ENCODE data around the gene LRRN4CL.

The LRRN4CL gene

DNA sequence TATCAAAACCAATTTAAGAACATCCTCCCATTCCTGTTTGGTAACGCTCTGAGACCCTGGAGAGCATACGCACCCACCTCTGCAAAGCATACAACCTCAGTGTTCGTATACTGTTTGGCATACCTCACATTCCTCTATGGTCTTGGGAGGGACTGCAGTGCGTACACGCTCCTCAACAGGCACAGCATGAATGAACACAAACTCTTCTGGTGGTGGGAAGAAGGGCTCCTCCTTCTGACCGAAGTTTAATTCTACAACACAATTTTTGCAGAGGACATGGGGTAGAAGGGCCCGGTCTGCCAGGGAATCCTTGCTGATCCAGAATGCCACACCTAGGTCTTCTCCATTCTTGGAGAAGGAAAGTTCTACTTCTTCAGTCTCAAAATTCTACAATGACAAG, 32.7 kb upstream of the LRRN4CL start:
- no peak for DNase-seq (ENCODE audit: insufficient read length)
- TF ChIP-seq POLR2A (IDR thresholded peaks at IDR 0.05; ENCODE audit: low read depth, low read length) (no peak), TAF1 (IDR thresholded peaks at IDR 0.05; ENCODE audit: borderline replicate concordance, low read depth, low read length) (no peak), POLR2AphosphoS5 (IDR thresholded peaks at IDR 0.05; ENCODE audit: low read depth, low read length) (no peak)
- FAIRE-seq: no peak

DNA sequence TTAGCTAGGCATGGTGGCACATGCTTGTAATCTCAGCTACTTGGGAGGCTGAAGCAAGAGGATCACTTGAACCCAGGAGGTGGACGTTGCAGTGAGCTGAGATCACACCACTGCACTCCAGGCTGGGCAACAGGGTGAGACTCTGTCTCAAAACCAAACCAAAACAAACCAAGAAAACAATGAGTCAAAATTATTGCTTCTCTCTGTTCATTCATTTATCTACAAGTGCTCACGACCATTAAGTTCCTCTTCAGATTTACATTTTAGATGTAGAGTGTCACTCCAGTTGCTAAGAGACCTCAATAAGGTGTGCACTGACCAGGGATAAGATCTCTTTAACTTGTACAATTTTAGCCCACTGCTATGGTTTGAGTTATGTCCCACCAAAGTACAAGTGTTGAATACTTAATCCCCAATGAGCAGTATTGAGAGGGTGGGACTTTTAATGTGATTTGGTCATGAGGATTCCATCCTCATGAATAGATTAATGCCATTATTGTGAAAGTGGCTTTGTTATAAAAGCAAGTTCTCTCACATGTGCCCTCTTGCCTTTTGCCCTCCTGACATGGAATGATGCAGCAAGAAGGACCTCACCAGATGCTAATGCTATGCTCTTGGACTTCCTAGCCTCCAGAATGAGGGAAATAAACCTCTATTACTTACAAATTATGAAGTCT, 30.1 kb upstream of the LRRN4CL start:
- FAIRE-seq (no peak), DNase-seq (ENCODE audit: insufficient read length) (no peak)
- TF ChIP-seq POLR2AphosphoS5 (IDR thresholded peaks at IDR 0.05; ENCODE audit: low read depth, low read length) (no peak), POLR2A (IDR thresholded peaks at IDR 0.05; ENCODE audit: low read depth, low read length) (no peak), TAF1 (IDR thresholded peaks at IDR 0.05; ENCODE audit: borderline replicate concordance, low read depth, low read length) (no peak)

DNA sequence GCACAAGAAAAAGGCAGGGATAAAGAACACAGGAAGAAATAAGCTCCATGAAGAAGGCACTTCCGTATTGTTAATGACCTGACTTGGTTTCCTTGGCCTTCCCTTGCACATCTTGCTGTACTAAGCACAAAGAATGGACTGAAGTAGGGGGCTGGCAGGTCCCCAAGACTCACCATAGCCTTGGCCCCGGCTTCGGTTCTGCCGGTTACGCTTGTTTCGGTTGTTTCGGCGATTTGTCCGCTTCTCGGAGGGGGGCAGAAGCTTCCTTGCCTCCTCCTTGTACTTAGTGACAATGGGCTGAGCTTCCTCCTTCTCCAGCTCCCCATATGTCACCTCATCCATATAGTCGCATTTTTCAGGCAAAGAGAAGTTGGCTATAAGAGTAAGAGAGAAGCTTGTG, 27.5 kb upstream of the LRRN4CL start:
- TF ChIP-seq POLR2A (IDR thresholded peaks at IDR 0.05; ENCODE audit: low read depth, low read length): no peak
- TF ChIP-seq TAF1 (IDR thresholded peaks at IDR 0.05; ENCODE audit: borderline replicate concordance, low read depth, low read length): no peak
- no peak for TF ChIP-seq POLR2AphosphoS5 (IDR thresholded peaks at IDR 0.05; ENCODE audit: low read depth, low read length)
- DNase-seq (ENCODE audit: insufficient read length) (no peak), FAIRE-seq (no peak)

DNA sequence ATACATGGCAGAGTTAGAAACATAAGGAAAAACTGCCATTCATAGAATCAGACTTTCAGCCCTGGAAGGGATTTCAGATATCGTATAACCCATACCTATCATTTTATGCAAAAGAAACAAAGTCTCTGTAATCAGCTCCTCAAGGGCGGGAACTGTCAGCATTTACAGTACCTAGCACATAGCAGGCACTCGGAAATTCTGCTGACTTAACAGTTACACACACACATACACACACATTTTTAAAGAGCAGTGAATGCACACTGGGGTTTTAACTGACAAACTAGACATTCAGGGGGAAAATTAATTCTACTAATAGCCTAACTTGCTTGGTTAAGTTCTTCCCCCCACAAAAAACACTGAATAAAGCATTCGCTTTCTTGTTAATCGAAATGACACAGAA, 26.9 kb upstream of the LRRN4CL start:
- TF ChIP-seq POLR2AphosphoS5 (IDR thresholded peaks at IDR 0.05; ENCODE audit: low read depth, low read length) (no peak), TAF1 (IDR thresholded peaks at IDR 0.05; ENCODE audit: borderline replicate concordance, low read depth, low read length) (no peak), POLR2A (IDR thresholded peaks at IDR 0.05; ENCODE audit: low read depth, low read length) (no peak)
- no peak for DNase-seq (ENCODE audit: insufficient read length)
- FAIRE-seq: no peak

DNA sequence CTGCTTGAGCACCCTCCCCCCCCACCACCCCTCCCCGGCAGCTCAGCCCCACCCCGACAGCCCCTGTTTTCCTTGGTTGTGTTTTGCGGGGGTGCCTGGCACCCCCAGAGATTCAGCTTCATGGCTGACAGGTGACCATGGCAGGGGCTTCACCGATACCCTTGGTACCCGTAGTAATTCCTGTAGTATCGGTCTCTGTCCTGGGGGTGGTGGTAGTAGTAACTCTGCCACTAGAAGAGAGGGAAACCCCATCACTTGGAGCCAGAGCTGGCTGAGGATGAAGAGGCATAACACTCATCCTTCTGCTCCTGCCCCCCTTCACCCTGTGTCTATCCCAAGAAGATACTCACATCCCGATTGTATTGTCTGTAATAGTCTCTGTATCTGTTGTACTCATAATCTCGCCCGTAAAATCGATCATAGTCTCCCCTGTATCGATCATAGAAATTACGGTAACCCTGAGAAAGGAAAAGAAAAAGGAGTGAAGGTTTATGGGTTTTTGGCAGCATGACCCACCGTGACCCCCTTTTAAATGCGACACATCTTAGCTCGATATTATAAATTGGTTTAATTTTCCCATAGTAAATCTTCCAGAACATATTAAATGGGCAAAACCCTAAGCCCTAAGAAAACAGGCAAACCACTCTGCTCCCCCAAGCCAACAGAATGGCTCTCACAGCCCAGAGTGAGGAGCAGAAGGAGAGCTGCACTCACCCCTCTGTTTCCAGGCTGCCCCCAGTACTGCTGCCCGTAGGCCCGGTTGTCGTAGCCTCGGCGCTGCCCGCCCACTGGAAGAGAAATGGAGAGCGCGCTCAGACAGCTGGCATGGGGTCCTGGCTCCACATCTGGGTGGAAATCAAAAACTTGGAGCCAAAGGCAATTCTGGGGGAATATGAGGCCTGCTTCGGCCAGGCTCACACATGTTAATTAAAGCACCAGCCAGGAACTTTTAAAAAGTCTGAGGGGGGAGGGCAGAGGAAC, 26.1 kb upstream of the LRRN4CL start:
- FAIRE-seq (no peak), DNase-seq (ENCODE audit: insufficient read length) (no peak)
- no peak for TF ChIP-seq POLR2AphosphoS5 (IDR thresholded peaks at IDR 0.05; ENCODE audit: low read depth, low read length)
- no peak for TF ChIP-seq POLR2A (IDR thresholded peaks at IDR 0.05; ENCODE audit: low read depth, low read length)
- TF ChIP-seq TAF1 (IDR thresholded peaks at IDR 0.05; ENCODE audit: borderline replicate concordance, low read depth, low read length): no peak

DNA sequence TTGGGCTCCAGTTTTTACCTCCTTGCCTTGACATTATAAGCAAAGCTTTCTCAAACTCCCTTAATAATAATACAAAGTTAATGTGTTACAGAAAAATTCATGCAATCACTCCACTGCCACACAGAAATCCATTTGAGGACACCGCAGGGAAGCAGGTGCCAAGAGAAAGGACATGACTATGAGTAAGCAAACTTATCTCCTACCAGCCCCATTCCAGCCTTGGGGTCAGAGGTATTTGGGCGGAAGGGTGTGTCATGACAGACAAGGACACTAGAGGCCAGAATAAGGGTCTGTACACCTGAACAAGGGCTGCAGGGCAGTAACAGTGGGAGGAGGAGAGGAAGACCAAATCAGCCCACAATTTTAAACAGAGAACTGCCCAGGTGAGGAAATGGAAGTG, 24.0 kb upstream of the LRRN4CL start:
- no peak for TF ChIP-seq TAF1 (IDR thresholded peaks at IDR 0.05; ENCODE audit: borderline replicate concordance, low read depth, low read length)
- TF ChIP-seq POLR2AphosphoS5 (IDR thresholded peaks at IDR 0.05; ENCODE audit: low read depth, low read length): no peak
- no peak for TF ChIP-seq POLR2A (IDR thresholded peaks at IDR 0.05; ENCODE audit: low read depth, low read length)
- FAIRE-seq (no peak), DNase-seq (ENCODE audit: insufficient read length) (no peak)

DNA sequence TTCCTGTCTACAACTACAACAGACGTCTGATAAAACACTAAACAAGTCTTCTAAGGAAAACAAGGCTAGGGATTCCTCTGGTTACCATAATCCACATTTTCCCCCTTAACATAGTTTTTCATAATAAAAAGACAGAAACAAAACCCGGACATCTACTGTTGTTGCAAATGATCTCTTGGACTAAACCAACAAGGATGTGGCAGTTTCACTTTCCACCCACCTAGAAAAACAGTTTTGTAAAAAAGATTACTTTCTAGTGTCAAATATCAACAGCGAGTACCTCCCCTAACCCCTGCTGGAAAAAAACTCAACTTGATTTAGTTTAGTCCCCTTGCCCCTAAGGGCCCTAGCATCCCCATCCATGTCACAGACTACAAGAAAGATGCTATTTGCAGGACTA, 23.5 kb upstream of the LRRN4CL start:
- no peak for FAIRE-seq
- no peak for TF ChIP-seq POLR2A (IDR thresholded peaks at IDR 0.05; ENCODE audit: low read depth, low read length)
- TF ChIP-seq TAF1 (IDR thresholded peaks at IDR 0.05; ENCODE audit: borderline replicate concordance, low read depth, low read length): no peak
- TF ChIP-seq POLR2AphosphoS5 (IDR thresholded peaks at IDR 0.05; ENCODE audit: low read depth, low read length): no peak
- no peak for DNase-seq (ENCODE audit: insufficient read length)

DNA sequence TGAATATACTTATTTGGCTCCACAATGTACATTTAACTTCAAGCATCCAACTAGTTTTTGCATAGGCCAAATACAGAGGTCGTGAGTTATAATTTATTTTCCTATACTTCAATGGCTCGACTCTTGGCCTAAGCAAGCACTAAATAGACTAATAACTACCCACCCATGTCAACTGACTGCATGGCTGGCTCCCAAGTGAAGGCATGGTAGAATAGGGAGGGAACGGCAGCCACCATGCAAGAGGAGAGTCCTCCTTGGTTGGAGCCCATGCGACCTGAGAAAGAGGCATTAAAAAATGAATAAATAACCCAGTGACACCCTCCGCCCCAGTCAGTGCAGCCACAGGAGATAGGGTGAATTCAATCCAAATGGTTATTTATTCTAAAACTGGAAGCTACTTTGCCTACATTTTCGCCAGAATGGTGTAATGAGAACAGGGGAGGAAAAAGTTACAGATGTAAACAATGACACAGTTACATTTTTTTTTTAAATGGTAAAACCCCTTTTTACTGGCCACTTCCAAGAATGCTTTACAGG, 23.0 kb upstream of the LRRN4CL start:
- TF ChIP-seq TAF1 (IDR thresholded peaks at IDR 0.05; ENCODE audit: borderline replicate concordance, low read depth, low read length) (no peak), POLR2AphosphoS5 (IDR thresholded peaks at IDR 0.05; ENCODE audit: low read depth, low read length) (no peak), POLR2A (IDR thresholded peaks at IDR 0.05; ENCODE audit: low read depth, low read length) (no peak)
- FAIRE-seq (no peak), DNase-seq (ENCODE audit: insufficient read length) (no peak)

DNA sequence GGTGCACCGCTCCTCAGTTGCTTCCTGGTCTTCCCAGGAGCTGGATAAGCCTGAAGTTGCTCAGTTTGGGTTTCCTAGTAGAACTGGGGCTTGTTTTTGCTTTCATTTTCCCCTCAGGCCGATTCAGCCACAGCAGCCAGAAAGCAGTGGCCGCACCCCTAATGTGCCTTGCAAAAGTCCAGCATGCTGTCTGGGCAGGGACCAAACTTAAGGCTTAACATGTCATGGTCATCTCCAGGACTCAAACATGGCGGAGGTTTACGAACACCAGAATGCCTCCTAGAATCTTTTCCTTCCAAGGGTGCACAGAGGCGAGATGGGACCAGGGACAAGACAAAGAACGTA, 20.6 kb upstream of the LRRN4CL start:
- TF ChIP-seq TAF1 (IDR thresholded peaks at IDR 0.05; ENCODE audit: borderline replicate concordance, low read depth, low read length) (no peak), POLR2AphosphoS5 (IDR thresholded peaks at IDR 0.05; ENCODE audit: low read depth, low read length) (no peak), POLR2A (IDR thresholded peaks at IDR 0.05; ENCODE audit: low read depth, low read length) (no peak)
- DNase-seq (ENCODE audit: insufficient read length): no peak

DNA sequence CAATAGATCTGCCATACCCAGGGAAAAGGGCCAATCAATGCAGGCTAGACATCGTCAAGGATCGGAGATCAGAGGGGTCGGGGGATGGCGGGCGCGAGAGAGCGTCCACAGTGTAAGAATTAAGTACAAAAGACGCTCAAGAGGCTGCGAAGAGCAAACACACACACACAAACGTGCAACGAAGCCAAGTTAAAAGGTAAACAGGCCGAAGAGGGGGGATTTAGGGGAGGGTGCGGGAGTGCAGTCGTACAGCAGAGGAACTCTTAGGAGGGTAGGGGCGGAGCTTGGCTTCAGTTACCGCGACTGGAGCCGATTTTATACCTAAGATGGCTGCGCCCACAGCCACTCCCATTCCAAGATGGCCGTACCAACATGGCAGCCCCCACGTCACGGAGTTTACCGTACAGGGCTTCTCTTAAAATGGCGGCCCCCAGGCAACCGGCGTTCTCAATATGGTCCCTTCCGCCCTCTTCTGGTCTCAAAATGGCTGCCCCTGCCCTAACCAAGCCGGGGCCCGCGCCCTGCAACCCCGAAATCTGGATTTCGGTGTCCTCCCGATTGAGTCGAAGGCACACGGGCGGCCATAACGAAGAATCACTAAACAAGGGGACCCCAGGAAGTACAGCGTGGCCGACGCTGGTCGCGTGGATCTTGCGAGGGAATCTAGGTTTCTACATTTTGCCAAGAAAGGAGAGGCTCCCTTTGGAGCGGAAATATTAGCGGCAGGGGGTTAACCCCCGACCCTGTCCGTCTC, 20.1 kb upstream of the LRRN4CL start:
- TF ChIP-seq POLR2AphosphoS5 (IDR thresholded peaks at IDR 0.05; ENCODE audit: low read depth, low read length) (peak; percentile 92), POLR2A (IDR thresholded peaks at IDR 0.05; ENCODE audit: low read depth, low read length) (peak; percentile 82), TAF1 (IDR thresholded peaks at IDR 0.05; ENCODE audit: borderline replicate concordance, low read depth, low read length) (peak; percentile 49; the same call in 1 of the 2 replicates)
- DNase-seq (ENCODE audit: insufficient read length) (peak; percentile 76), FAIRE-seq (peak; percentile 99)

More for the DNA sequence above, 20.6 kb upstream of the LRRN4CL start:
- no peak for FAIRE-seq

DNA sequence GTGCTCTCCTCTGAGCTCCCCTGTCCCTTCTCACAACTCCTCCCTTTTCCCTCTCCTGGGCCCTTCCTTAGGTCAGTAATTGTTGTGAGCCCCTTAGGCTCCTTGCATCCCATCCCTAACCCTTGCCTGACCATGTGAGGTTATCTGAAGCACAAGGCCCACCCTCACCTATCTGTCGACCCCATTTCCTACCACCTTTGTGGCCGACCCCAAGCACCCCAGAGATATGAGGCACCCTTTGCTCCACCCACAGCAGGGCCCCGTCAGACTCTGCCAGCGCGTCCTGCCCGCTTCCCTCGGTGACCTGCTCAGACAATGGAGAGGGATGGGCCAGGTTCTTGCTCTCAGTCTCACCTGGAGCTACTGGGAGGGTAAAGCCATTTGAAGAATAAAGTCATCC, 19.5 kb upstream of the LRRN4CL start:
- no peak for DNase-seq (ENCODE audit: insufficient read length)
- peak; percentile 21 for FAIRE-seq
- TF ChIP-seq POLR2AphosphoS5 (IDR thresholded peaks at IDR 0.05; ENCODE audit: low read depth, low read length): no peak
- no peak for TF ChIP-seq POLR2A (IDR thresholded peaks at IDR 0.05; ENCODE audit: low read depth, low read length)
- TF ChIP-seq TAF1 (IDR thresholded peaks at IDR 0.05; ENCODE audit: borderline replicate concordance, low read depth, low read length): no peak

All from GM12892 (cell line).